ENCODE data around the gene AQP2.

- TF ChIP-seq POLR2AphosphoS5 (IDR thresholded peaks at IDR 0.05; ENCODE audit: insufficient read depth in 1 of 2, low read depth in 1 of 2) (no peak), POLR2A (IDR thresholded peaks at IDR 0.05) (no peak)
Observed at GRCh38 chr12:49975318-49975761, 24.8 kb downstream of the AQP2 start.
